ENCODE measurements around the gene ZYG11B. TPM values are rescaled to one million over a fixed set of nuclear protein-coding genes. Genes with fewer than 3 reads are reported as not detected.

Gene ZYG11B
- total RNA-seq, 2 donors from 2014 or later: 10.0 to 12.7 TPM

DNA sequence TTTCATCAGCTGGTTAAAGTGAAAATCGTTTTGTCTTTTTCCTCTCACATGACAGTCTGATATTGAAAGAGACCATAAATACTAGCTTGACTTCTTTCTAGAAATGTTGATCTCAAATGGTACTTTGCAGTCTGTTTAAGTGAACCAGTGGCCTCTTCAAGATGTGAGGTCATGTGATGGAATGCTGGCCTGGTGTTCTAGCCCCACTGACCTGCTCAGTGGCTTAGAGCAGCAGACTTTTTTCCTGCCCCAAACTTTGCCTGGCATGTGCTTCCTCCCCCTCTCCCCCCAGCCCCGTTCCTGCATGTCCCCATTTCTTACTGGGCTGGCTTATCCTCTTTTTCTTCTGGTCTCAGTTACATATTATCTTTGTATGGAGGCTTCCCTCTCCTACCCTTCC, 150.6 kb downstream of the ZYG11B start:
- no peaks in the 10 kb centered on the region for H3K27me3 Mint-ChIP-seq
- H3K36me3 Mint-ChIP-seq (ENCODE audit: low read depth): no peaks in the 10 kb centered on the region

More for the DNA sequence above, 150.6 kb downstream of the ZYG11B start:
- no peak for ATAC-seq (replicated peaks)
- Mint-ChIP-seq H3K4me3 (no peak overlapping the region), H3K4me1 (no peaks in the 10 kb centered on the region), H3K9me3 (no peaks in the 10 kb centered on the region), H3K27ac (no peak overlapping the region)

Other genes starting within 250 kb of the ZYG11B start
- 100 to 1,000 TPM in 1 of 2 donors, 10 to 100 TPM in 1; 66.6 to 111 TPM for gene TUT4, start 173.4 kb upstream of the ZYG11B start, total RNA-seq
- 10 to 100 TPM; 14.0 to 20.5 TPM for gene GPX7, start 124.1 kb upstream of the ZYG11B start, total RNA-seq
- 1 to 10 TPM; 7.1 to 8.9 TPM for gene SHISAL2A, start 93.3 kb upstream of the ZYG11B start, total RNA-seq
- gene COA7, start 28.1 kb upstream of the ZYG11B start, total RNA-seq: 10 to 100 TPM; 13.7 to 32.8 TPM
- under 1 TPM; 0.13 to 0.26 TPM for gene ZYG11A, start 116.3 kb downstream of the ZYG11B start, total RNA-seq
- gene ECHDC2, start 195.3 kb downstream of the ZYG11B start, total RNA-seq: 10 to 100 TPM; 52.5 to 79.9 TPM
- gene SCP2, start 200.8 kb downstream of the ZYG11B start, total RNA-seq: 10 to 100 TPM; 59.5 to 75.1 TPM